GM13977 (cell line): ENCODE data around the gene LSMEM2.
"Not testable (repeated sequence)": the region's sequence is repeated elsewhere in the genome, so short reads cannot be mapped to it uniquely, and the experiment has no call there.

Experiments
- DNase-seq: peaks from one replicate; pipeline ENCODE4 v3.0.0; 2012; ENCODE audit warnings: low spot score
- in situ Hi-C: fragments of 300-500 bp; cut with MboI; formaldehyde crosslinking; loops from one replicate; pipeline ENCODE4 v1.12.0; 2022; ENCODE audit warnings: low sequenced_read_pairs, low pct_unique_long_range_greater_than_20kb, mixed read lengths, inconsistent platforms; ENCODE audit not compliant: unreplicated experiment
- TF ChIP-seq, protein P1 (sequence below): IDR thresholded peaks from 2 replicates; pipeline ENCODE4 v1.5.1; 2012; ENCODE audit warnings: mild to moderate bottlenecking, control low read depth; ENCODE audit not compliant: insufficient read depth; ENCODE audit errors: extremely low read depth, missing control alignments

LSMEM2 gene

DNA sequence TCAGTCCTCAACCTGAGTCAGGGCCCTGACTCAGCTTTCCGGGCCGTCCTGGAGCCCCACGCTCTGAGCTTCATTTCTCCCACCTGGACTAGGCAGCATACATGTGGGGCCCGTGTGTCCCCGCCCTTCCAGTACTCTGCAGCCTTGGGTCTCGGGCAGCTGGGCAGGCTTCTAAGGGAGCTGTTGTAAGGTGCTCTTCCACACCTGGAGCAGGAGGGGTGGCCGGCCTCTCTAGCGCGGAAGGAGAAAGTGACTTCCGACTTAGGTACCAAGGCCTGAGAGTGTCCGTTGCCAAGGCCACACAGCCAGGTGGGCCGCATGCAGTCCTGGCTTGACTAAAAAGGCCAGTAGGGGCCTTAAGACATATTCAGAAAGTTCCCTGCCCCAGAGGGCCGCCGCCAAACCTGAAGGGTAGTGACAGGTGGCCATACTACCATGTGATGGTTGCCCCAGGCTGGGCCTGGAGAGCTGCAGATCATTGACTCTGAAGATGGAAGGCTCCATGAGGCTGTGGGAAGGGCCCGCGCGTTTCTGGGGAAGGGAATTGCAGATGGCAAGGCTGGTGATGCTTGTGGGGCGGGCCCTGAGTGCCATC is 19.4 kb upstream of the LSMEM2 start:
- TF ChIP-seq, protein P1, sequence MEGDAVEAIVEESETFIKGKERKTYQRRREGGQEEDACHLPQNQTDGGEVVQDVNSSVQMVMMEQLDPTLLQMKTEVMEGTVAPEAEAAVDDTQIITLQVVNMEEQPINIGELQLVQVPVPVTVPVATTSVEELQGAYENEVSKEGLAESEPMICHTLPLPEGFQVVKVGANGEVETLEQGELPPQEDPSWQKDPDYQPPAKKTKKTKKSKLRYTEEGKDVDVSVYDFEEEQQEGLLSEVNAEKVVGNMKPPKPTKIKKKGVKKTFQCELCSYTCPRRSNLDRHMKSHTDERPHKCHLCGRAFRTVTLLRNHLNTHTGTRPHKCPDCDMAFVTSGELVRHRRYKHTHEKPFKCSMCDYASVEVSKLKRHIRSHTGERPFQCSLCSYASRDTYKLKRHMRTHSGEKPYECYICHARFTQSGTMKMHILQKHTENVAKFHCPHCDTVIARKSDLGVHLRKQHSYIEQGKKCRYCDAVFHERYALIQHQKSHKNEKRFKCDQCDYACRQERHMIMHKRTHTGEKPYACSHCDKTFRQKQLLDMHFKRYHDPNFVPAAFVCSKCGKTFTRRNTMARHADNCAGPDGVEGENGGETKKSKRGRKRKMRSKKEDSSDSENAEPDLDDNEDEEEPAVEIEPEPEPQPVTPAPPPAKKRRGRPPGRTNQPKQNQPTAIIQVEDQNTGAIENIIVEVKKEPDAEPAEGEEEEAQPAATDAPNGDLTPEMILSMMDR, result no peak
- DNase-seq, result no peak
- in situ Hi-C loops, result no loop called here

DNA sequence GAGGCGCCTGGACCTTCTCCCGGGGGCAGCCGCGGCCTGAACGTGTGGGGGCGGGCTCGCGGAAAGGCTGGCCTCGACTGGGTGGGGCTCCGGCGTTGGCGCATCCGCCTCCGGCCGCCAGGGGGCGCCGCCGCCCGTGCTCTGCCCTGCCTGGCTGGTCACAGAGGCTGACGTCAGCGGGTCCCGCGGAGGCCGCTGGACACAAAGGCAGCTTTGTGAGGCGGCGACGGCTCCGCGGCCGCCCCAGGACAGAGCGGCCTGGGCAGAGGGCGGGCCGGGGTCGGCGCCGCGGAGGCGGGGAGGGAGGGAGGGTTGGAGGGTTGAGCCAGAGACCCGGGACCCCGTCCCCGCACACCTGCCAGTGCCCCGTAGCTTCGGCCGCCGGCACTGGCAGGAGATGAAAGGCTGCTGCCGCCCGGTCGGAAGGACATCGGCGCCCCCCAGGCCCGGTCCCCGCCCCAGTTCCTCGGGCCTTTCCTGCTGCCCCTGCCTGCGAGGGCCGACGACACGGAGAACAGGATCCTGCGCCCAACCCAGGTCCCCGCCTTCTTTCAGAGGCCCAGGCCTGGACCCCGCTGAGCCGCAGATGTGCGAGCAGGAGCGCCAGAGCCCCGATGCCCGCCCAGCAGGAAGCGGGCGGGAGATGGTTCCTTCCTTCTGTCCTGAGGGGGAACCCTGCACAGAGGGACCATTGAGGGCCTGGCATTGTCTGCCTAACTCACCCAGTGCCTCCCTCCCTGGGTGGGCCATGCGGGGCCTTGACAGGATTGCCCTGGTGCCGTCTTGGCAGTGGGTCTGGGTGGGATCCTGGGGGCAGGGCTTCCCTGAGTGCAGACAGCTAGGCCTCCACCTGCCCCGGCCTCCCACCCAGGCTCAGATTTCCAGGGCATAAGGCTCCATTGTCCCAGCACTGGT is 18.6 kb upstream of the LSMEM2 start:
- in situ Hi-C loops, result no loop called here
- DNase-seq, result peak; percentile 99
- TF ChIP-seq, protein P1, result peak; percentile 99

DNA sequence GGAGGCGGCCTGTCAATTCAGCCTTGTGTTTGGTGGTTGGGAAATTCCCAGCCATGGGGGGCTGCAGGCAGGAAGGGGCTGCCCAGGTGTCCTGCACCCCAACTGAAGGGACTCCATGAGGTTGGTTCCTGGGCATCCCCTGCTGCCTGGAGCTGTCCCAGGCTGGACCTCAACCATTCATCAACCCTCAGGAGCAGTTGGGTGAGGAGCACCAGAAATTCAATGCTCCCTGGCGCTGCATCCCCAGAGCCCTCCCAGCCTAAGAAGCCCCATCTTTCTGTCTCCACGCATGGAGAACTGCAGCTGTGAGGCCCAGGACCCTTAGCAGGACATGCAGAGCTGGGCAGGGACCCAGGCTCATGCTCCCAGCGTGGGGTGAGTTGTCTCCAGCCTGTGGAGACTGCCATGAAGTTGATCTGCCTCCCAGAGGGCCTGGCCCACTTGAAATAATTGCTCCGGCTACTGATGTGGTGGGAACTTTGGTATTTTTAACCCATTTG is 17.9 kb upstream of the LSMEM2 start:
- in situ Hi-C loops, result no loop called here
- TF ChIP-seq, protein P1, result no peak
- DNase-seq, result peak; percentile 58

DNA sequence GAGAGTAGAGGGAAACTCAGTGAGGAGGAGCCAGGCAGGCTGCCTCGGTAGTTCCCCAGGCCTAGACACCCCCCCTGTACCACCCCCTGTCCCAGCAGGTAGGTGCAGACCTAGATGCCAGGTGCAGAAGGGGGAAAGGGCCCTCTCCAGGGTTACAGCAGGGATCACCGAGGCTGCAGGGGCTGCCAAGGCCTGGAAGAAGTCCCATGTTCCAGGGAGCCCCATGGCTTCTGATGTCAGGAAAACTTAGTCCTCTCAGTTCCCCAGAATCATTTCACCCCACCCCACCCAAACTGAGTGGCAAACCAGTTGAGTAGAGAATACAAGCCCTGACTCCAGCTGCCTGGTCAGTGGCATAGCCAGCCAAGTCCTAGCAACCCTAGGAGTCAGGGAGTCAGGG is 17.4 kb upstream of the LSMEM2 start:
- TF ChIP-seq, protein P1, result no peak
- in situ Hi-C loops, result no loop called here

DNA sequence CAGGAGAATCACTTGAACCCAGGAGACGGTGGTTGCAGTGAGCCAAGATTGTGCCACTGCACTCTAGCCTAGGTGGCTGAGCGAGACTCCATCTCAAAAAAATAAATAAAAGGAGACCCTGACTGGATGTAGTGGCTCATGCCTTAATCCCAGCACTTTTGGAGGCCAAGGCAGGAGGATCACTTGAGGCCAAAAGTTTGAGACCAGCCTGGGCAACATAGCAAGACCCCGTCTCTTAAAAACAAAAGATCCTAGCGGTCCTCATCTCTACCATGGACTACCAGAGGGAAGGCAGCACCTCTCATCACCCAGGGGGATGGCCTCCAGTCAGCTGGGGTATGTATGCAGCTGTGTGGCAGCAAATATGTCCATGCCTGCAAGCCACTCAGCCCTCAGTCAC is 16.7 kb upstream of the LSMEM2 start:
- in situ Hi-C loops, result not testable (repeated sequence)

More for the DNA sequence above, 17.4 kb upstream of the LSMEM2 start:
- DNase-seq, result peak; percentile 47

DNA sequence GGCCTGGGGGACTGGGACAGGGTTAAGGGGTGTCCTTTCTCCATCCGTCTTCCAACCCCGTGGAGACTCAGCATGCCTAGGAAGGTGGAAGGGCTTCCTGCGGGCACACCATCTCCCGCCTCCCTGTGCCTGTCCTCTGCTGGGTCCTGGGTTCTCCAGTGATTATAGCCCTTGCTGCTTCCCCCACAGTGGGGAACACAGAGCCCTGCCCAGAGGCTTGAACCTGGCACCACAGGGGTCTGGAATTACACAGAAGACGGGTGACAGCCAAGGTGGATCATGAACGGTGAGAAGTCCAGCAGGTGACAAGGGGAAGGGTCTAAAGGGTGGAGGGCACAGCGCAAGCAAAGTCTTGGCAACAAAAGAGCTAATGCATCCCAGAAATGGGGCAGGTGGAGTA is 16.1 kb upstream of the LSMEM2 start:
- in situ Hi-C loops, result no loop called here
- TF ChIP-seq, protein P1, result no peak
- no peak for DNase-seq

More for the DNA sequence above, 16.7 kb upstream of the LSMEM2 start:
- not testable (repeated sequence) for DNase-seq
